Islet of Langerhans (tissue), 1 donor: ENCODE measurements around the gene GOLGA6A.
"Not testable (repeated sequence)": the region's sequence is repeated elsewhere in the genome, so short reads cannot be mapped to it uniquely, and the experiment has no call there.

Experiments
- FAIRE-seq: peaks from one replicate; lab custom pipeline; 2011; peaks lifted over from hg19 to GRCh38; lab: Jason Lieb, UNC

The GOLGA6A gene

DNA sequence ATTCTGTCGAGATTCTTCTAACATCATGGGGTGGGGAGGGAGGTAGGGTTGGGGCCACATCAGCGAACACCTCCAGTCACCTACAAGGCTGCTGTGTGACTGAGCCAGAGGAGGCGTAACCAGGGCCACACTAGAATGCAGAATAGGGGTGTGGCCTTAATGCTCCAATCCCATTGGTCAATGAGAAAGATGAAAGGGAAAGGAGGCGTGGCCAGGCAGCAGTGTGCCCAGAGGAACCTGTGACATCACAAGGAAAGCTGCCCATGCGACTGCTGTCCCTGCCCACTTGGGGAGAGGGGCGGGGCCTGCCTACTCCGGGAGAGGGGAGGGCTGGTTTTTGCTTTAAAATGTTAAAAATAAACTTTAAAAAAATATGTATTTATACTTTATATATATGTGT, at the start of gene GOLGA6A:
GOLGA6A (minus strand) TSS at position 101 of the 400 bp plus-strand sequence; CDS start at position 60, 41 bp downstream.
- not testable (repeated sequence) for FAIRE-seq

DNA sequence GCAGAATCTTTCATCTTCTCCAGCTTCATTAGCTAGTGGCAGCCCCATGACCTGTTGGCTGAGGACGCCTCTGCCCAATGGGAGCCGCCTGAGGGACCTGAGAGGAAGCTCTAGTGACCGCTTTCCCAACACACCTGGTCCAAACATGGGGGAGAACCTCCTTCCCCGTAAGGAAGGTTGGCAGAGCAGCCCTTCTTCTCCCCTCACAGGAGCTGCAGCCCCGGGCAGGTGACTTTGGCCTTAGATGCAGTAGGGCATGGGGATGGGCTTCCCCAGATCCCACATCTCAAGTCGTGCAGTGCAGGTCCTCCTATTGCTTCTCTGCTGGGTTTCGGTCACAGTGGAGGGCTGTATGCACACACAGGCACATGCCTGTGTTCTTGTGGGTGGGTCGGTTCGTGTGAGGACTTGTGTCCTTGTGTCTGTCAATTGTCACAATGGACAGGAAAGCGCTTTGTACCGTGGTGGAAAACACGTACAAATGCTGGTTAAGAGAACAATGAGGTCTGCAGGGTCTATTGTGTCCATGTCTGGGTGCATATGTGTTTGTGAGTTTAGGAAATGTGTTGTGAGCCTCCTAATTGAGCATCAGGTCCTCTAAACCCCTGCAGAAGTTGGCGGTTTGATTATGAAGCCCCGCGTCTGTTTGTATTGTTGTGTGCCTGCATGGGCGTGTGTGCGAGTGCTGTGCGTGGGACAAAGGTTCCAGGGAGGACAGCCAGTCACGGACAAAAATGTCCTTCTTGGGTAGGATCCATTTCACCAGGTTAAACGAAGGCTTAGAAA, 49.5 kb upstream of the GOLGA6A start:
- FAIRE-seq: no peak

GRCh38 chr15:74130849-74131627, 48.7 kb upstream of the GOLGA6A start:
- FAIRE-seq: no peak

- no peak for FAIRE-seq
Observed at GRCh38 chr15:74130155-74130848, 48.0 kb upstream of the GOLGA6A start, which contains the start of gene ISLR2. ISLR2 (plus strand) TSS chr15:74130586; CDS start chr15:74132755, 2,169 bp downstream.

DNA sequence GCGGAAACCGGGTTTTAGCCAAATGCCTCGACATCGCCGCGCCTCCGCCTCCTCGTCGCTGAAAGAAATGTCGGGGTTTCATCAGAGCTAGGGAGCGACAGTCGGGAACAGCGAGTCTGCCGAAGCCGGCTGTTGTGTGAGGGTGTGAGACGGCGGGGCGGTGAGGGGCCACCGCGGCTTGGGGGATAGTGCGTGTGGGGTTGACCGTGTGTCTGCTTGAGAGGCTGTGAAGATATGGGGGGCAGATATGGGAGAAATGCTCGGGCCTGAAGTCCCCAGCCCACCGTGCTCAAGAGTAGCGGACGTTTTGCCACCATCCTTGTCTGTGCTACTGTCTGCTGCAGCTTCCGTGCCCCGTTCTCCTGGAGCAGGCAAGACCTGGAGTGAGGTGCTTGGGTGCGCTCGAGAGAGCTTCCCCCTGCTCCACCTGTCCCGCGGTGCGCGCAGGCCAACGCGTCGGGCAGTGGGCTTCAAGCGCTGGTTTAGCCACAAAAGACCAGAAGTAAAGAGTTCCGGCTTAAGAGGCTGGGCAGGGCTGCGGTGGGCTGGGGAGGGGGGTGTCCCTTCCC, 47.3 kb upstream of the GOLGA6A start:
- no peak for FAIRE-seq

DNA sequence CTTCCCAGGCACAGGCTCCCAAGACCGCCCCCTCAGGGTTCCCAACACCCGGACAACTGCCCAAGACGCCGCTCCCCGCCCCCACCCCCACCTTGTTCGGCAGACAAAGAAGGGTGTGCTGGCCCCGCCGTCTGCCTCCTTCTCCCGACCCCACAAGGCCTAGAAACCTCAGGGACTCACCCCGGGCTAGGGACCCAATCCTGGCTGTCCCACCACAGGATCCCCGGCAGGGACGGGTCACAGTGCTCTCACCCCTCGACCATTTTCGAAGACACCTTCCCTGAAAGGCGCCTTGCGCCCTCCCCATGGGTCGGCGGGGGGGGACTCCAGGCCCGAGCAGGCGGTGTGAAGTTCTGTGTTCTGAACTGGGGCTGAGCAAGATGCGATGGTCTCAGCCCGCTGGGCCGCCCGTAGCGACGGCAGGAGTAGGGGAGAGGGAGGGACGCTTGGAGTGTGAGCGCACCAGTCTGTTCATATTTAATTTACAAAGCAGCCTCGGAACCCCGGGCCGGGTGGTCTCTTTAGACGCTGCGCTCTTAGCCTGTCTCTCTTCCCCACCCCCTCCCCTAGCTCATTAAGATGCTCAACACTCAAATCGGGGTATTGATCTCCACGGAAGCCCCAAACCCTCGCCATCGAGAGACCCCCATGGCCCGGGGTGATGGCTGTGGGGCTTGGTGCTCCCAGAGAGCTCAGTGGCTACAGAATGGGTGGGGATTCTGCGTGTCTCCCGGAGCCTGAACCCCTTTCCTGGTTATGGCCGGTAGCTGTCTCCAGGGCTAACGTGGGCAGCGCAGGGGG, 46.6 kb upstream of the GOLGA6A start:
- FAIRE-seq: no peak

GRCh38 chr15:74127954-74128784, 45.8 kb upstream of the GOLGA6A start:
- FAIRE-seq: no peak

DNA sequence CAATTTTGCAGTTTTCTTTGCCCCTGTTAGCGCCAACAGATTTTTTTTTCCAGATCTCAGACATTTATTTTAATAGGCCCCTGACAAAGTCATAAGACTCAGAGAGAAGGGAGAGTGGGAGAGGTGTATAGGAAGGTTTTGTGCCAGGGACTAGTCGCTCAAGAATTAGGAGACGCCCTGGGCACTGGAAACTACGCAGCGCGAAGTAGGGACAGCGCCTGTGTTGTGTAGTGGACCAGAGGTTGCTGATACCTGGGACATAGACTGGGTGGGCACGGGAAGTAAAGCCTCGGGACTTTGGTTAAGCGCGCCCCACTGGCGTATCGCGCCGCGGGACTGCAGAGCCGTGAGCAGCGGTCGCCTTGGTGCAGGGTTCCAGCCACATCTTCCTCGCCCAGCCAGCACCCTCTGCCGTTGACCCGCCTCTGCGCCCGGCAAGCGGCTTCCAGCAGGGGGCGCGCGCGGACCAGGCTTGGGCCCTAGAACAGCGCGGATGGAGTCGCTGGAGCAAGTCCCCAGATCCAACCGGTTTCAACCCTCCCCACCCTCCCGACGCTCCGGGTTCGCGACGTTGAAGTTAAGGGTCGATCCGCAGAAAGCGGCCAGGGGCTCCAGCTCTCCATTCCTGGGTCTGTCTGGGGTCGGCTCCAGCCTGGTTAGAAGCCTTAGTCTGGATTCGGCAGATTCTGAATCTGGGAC, 45.1 kb upstream of the GOLGA6A start:
- no peak for FAIRE-seq

DNA sequence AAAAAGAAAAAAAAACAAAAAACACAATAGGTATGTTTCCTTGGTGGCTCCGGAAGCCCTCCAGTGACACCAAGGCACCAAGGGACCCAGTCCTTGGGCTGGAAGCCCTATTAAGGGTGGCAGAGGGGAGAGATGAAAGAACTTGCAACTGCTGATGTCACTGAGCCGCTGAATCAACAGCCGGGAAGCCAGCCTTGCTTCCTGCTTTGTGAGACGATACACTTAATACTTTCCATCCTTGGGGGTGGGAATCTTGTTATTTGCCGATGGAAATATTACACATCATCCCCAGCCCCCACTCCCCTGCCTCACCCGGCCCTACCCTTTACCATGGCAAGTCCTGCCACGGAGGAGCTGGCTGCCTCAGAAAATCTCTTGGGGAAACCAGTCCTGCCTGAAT, 42.4 kb upstream of the GOLGA6A start:
- FAIRE-seq: no peak

DNA sequence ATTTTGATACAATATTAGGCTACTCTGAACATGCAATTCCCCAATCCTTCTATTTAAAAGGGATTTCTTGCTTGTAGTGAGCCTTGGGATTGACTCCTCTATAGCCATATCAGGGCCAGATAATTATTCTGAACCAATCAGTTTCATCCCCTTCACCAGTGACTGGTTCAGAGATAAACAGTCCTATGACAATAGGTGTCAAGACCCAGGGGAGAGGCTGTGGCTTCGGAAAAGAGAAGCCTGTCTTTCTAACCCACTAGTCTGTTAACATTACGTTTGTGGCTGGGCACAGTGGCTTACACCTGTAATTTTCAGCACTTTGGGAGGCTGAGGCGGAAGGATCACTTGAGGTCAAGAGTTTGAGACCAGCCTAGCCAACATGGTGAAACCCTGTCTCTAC, 41.8 kb upstream of the GOLGA6A start:
- FAIRE-seq: no peak

GRCh38 chr15:74123658-74124057, 41.3 kb upstream of the GOLGA6A start:
- no peak for FAIRE-seq

DNA sequence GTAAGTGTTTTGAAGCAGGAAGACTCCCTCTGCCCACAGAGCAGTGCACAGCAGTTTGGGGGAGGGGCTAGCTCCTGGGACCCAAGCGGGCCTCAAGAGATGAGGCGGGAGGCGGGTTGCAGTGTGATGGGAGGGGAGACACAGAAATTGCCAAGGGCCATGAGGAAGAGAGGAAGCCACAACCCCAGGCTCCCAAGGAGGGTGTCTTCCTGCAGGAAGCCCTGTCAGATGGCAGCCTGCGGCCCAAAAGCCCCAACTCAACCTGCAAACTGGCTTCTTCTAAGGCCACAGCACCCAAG, 40.7 kb upstream of the GOLGA6A start:
- no peak for FAIRE-seq

- FAIRE-seq: no peak
Observed at GRCh38 chr15:74122403-74123130, 40.2 kb upstream of the GOLGA6A start.

GRCh38 chr15:74121858-74122257, 39.5 kb upstream of the GOLGA6A start:
- FAIRE-seq: no peak

GRCh38 chr15:74121039-74121438, 38.7 kb upstream of the GOLGA6A start:
- FAIRE-seq: no peak

- no peak for FAIRE-seq
Observed at GRCh38 chr15:74120426-74120825, 38.1 kb upstream of the GOLGA6A start.

DNA sequence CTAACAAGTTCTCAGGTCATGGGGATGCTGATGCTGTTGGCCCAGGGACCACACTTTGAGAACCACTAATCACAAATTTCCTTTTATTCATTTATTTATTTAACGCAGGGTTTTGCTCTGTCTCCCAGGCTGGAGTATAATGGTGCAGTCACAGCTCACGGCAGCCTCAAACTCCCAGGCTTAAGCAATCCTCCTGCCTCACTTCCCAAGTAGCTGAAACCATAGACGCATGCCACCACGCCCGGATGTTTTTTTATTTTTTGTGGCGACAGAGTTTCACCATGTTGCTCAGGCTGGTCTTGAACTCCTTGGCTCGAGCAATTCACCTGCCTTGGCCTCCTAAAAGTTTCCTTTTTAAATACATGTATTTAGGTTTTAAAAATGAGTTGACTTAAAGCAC, 27.4 kb upstream of the GOLGA6A start:
- FAIRE-seq: no peak

DNA sequence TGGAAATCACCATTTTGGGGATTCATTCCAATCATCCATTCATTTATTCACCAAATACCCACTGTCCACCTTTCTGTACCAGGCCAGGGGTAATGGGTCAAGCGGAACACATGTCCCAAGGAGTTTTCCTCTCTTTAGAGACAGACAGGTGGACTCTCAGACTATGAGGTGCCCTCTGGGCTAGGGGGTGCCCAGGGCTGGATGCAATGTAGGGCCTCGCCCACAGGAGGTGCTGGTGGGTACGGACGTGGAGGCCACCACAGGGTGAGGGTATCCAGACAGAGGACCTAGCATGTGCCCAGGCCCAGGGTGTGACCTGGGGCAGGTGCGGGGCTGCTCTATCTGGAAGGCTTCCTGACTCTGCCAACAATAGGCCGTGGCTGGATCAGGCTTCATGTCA, 26.3 kb upstream of the GOLGA6A start:
- not testable (repeated sequence) for FAIRE-seq

DNA sequence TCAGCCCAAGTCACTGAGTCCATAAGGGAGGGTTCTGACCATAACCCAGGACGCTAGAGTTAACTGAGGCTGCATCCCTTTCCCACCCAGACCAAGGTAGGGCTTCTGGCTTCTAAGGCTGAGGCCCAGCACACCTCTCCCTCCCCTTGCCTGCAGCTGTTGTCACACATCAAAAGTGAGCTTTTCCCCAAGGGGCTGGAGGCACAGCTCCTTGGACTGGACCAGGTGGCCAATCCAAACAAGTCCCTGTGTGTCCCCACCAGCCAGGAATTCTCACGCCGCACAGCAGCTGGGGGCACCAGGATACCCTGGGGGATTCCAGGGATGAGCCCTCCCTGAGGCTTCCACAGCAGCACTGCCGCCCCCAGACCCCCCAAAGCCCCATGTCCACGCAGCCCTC, 25.8 kb upstream of the GOLGA6A start:
- FAIRE-seq: no peak
